Measurements from ENCODE around the gene DUS2. TPM values are rescaled to one million over a fixed set of nuclear protein-coding genes. Genes with fewer than 3 reads are reported as not detected.

DUS2 gene
- total and polyA plus RNA-seq, 9 of the 15 experiments (the other 6 are each of a cell fraction or from before 2014, with no cell fraction given) = 5.8 to 22.5 (median 20.6) TPM

- in situ Hi-C loops (cut with MboI) = loop anchor here (10.0 kb wide), 1 partner anchor 146 kb away; no protein-coding TSS in a partner anchor
- FAIRE-seq = peak; percentile 40
- H3K4me1 ChIP-seq (replicated peaks in 1 of 2; ENCODE audit: control insufficient read depth in 2 of 2, insufficient read depth in 2 of 2, low read length in 2 of 2) = peaks cover 48 to 58% of the 10 kb centered on the region in 2 experiments
Observed at GRCh38 chr16:68078701-68079375, 55.8 kb downstream of the DUS2 start.

GRCh38 chr16:68079376-68079625 is 56.2 kb downstream of the DUS2 start:
- CTCF ChIA-PET (ENCODE audit: low intra/inter-chr PET ratio) = no interaction called here
- TF ChIP-seq, protein P1, sequence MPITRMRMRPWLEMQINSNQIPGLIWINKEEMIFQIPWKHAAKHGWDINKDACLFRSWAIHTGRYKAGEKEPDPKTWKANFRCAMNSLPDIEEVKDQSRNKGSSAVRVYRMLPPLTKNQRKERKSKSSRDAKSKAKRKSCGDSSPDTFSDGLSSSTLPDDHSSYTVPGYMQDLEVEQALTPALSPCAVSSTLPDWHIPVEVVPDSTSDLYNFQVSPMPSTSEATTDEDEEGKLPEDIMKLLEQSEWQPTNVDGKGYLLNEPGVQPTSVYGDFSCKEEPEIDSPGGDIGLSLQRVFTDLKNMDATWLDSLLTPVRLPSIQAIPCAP (CRISPR knock-in tag; IDR thresholded peaks at IDR 0.05; ENCODE audit: borderline replicate concordance) = no peak
- TF ChIP-seq SRSF9 (IDR thresholded peaks at IDR 0.05; ENCODE audit: borderline replicate concordance, low read depth, low read length) (no peak), PHTF2 (CRISPR knock-in tag; IDR thresholded peaks at IDR 0.05) (0 out of 2 replicates have a peak, but pooled peaks have one; percentile 44), ARNT (IDR thresholded peaks at IDR 0.05) (no peak), ATF4 (CRISPR knock-in tag; IDR thresholded peaks at IDR 0.05) (peak; percentile 41; the same call in 1 of the 2 replicates), ZKSCAN1 (IDR thresholded peaks at IDR 0.05; ENCODE audit: low read depth, low read length) (no peak), ZNF644 (tag; IDR thresholded peaks at IDR 0.05; ENCODE audit: low read depth) (no peak), GABPB2 (CRISPR knock-in tag; conservative IDR thresholded peaks at IDR 0.05) (no peak), ZNF324 (CRISPR knock-in tag; IDR thresholded peaks at IDR 0.05) (0 out of 2 replicates have a peak, but pooled peaks have one; percentile 35), BRF2 (IDR thresholded peaks at IDR 0.05; ENCODE audit: borderline replicate concordance, insufficient read depth, insufficient read length) (no peak), SNIP1 (IDR thresholded peaks at IDR 0.05; ENCODE audit: low read depth) (no peak), ELF4 (CRISPR knock-in tag; IDR thresholded peaks at IDR 0.05) (no peak), TARDBP (IDR thresholded peaks at IDR 0.05) (no peak)

More at GRCh38 chr16:68078701-68079375, 55.8 kb downstream of the DUS2 start:
- Histone ChIP-seq H3K27me3 (ENCODE audit: control insufficient read depth in 2 of 2, insufficient read depth in 2 of 2, low read length in 2 of 2) (no peaks in the 10 kb centered on the region), H3K9me3 (replicated peaks; ENCODE audit: control insufficient read depth, insufficient read depth, low read depth, low read length) (no peaks in the 10 kb centered on the region), H3K79me2 (ENCODE audit: control insufficient read depth, insufficient read depth, low read length) (peaks cover 4% of the 10 kb centered on the region; the same call in 1 of the 3 replicates), H2AFZ (ENCODE audit: low read depth, low read length) (peak overlapping the region; percentile 80; the same call in 1 of the 2 replicates), H3K9me1 (ENCODE audit: control insufficient read depth, insufficient read depth, low read length) (peaks cover 2% of the 10 kb centered on the region), H3K36me3 (ENCODE audit: control insufficient read depth, insufficient read depth, low read length) (peaks cover 51% of the 10 kb centered on the region), H3K4me3 (no peak overlapping the region), H4K20me1 (replicated peaks; ENCODE audit: control insufficient read depth, insufficient read depth, low read length) (no peaks in the 10 kb centered on the region), H3K27ac (ENCODE audit: extremely low read depth, low read depth, low read length) (peak overlapping the region; percentile 98), H3K4me2 (ENCODE audit: insufficient read depth, low read length) (peak overlapping the region; percentile 77), H3K9ac (ENCODE audit: insufficient read depth in 1 of 2, low read depth in 2 of 2, low read length in 2 of 2) (peak overlapping the region; percentile 75 to 90; a peak in 3 of 4 replicates)
- WGBS (ENCODE audit: insufficient coverage, low coverage, missing lambda C conversion rate) = 85% methylated on average over 8 of the region's 8 CpGs
- ChIA-PET POLR2A (interaction anchor here (2.3 kb wide), 1 partner anchor 11 kb away, joined by 10 read pairs; no protein-coding TSS in a partner anchor), CTCF (ENCODE audit: low intra/inter-chr PET ratio) (interaction anchor here (0.6 kb wide), 1 partner anchor 63 kb away, joined by 3 read pairs; no protein-coding TSS in a partner anchor)
- no peak for TF ChIP-seq DACH1 (IDR thresholded peaks at IDR 0.05; ENCODE audit: partially characterized antibody)
- DNase-seq (ENCODE audit: extremely low read depth in 1 of 4, low spot score in 3 of 4) = no peak
- BruUV-seq (replicated peaks) = no TSS peak
- intact Hi-C loops (cut with micrococcal nuclease) = no loop called here
- no peak for ATAC-seq

More at GRCh38 chr16:68079376-68079625, 56.2 kb downstream of the DUS2 start:
- Histone ChIP-seq H4K20me1 (replicated peaks; ENCODE audit: control insufficient read depth, insufficient read depth, low read length) (no peaks in the 10 kb centered on the region), H3K27ac (ENCODE audit: extremely low read depth, low read depth, low read length) (peak overlapping the region; percentile 98), H3K79me2 (ENCODE audit: control insufficient read depth, insufficient read depth, low read length) (peaks cover 4% of the 10 kb centered on the region; the same call in 1 of the 3 replicates), H3K9me3 (replicated peaks; ENCODE audit: control insufficient read depth, insufficient read depth, low read depth, low read length) (no peaks in the 10 kb centered on the region), H3K4me3 (no peak overlapping the region), H3K36me3 (ENCODE audit: control insufficient read depth, insufficient read depth, low read length) (peaks cover 46% of the 10 kb centered on the region), H2AFZ (ENCODE audit: low read depth, low read length) (peak overlapping the region; percentile 80), H3K27me3 (ENCODE audit: control insufficient read depth in 2 of 2, insufficient read depth in 2 of 2, low read length in 2 of 2) (no peaks in the 10 kb centered on the region), H3K4me1 (replicated peaks in 1 of 2; ENCODE audit: control insufficient read depth in 2 of 2, insufficient read depth in 2 of 2, low read length in 2 of 2) (peaks cover 53 to 63% of the 10 kb centered on the region in 2 experiments), H3K9me1 (ENCODE audit: control insufficient read depth, insufficient read depth, low read length) (peaks cover 2% of the 10 kb centered on the region), H3K4me2 (ENCODE audit: insufficient read depth, low read length) (peak overlapping the region; percentile 77), H3K9ac (ENCODE audit: insufficient read depth in 1 of 2, low read depth in 2 of 2, low read length in 2 of 2) (peak overlapping the region; percentile 75 to 90)
- in situ Hi-C loops (cut with MboI) = loop anchor here (10.0 kb wide), 1 partner anchor 146 kb away; no protein-coding TSS in a partner anchor
- no peak for ATAC-seq
- intact Hi-C loops (cut with micrococcal nuclease) = no loop called here
- no peak for DNase-seq (ENCODE audit: extremely low read depth in 1 of 4, low spot score in 3 of 4)
- no TSS peak for BruUV-seq (replicated peaks)
- FAIRE-seq = no peak
- POLR2A ChIA-PET = interaction anchor here (0.8 to 2.3 kb wide), 4 partner anchors 8 to 56 kb away, joined by 3 to 11 read pairs (median 7); partner anchors contain the start of genes DDX28 and DUS2
